ENCODE data around the gene NPPA. TPM values are rescaled to one million over a fixed set of nuclear protein-coding genes. Genes with fewer than 3 reads are reported as not detected.

Gene NPPA
- total RNA-seq, 1 experiment from 2014 or later = not detected

- no peak overlapping the region for H3K27ac Mint-ChIP-seq (ENCODE audit: unreplicated experiment)
- CTCF ChIA-PET = interaction anchor here (0.5 kb wide), 1 partner anchor 30 kb away, joined by 3 read pairs; no protein-coding TSS in a partner anchor
- no peak for DNase-seq
- H3K27me3 Mint-ChIP-seq (ENCODE audit: unreplicated experiment) = no peaks in the 10 kb centered on the region
- TF ChIP-seq, protein P1, sequence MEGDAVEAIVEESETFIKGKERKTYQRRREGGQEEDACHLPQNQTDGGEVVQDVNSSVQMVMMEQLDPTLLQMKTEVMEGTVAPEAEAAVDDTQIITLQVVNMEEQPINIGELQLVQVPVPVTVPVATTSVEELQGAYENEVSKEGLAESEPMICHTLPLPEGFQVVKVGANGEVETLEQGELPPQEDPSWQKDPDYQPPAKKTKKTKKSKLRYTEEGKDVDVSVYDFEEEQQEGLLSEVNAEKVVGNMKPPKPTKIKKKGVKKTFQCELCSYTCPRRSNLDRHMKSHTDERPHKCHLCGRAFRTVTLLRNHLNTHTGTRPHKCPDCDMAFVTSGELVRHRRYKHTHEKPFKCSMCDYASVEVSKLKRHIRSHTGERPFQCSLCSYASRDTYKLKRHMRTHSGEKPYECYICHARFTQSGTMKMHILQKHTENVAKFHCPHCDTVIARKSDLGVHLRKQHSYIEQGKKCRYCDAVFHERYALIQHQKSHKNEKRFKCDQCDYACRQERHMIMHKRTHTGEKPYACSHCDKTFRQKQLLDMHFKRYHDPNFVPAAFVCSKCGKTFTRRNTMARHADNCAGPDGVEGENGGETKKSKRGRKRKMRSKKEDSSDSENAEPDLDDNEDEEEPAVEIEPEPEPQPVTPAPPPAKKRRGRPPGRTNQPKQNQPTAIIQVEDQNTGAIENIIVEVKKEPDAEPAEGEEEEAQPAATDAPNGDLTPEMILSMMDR (IDR thresholded peaks at IDR 0.05; ENCODE audit: unreplicated experiment) = no peak
- H3K4me1 Mint-ChIP-seq (ENCODE audit: low read depth, unreplicated experiment) = no peaks in the 10 kb centered on the region
- intact Hi-C loops (cut with micrococcal nuclease; ENCODE audit: unreplicated experiment) = no loop called here
- H3K9me3 Mint-ChIP-seq (ENCODE audit: low read depth, unreplicated experiment) = no peaks in the 10 kb centered on the region
- no peak overlapping the region for H3K4me3 Mint-ChIP-seq (ENCODE audit: low read depth, unreplicated experiment)
- H3K36me3 Mint-ChIP-seq (ENCODE audit: insufficient read depth, unreplicated experiment) = peaks cover 19% of the 10 kb centered on the region
- BruUV-seq (replicated peaks) = no TSS peak
Observed at GRCh38 chr1:11833497-11833896, 14.1 kb downstream of the NPPA start.

DNA sequence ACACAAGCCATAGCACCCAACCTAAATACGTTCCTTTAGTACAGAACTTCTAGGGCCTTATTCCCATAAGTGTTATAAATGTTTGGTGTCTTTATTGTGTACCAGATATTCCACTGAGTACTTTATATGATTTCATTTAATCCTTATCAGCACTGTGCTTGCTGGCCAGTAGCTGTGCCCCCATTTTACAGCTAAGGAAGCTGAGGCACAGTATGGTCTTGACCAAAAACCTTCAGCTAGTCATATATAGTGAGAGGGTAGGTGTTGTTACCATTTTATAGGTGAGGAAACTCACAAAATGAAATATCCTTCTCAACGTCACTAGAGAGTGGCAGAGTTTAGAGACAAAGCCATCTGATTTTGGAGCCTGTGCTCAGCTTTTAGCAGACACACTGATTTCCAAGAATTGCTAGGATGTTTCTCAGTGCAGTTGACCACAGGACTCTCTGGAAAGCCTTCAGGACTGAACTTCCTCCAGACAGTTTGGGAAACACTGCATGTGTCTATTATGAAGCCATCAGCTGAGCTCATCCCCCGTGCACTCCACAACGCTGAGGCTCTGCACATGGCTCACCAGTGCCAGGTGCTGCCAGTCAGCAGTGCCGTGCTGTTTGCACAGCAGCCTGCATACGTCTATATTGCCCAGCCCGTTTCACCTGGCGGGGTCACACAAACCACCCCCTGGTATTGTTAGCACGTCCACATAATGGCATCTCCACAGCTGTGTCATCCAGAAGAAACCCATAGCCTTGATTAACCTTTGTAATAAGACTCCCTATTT lies 15.4 kb downstream of the NPPA start:
- intact Hi-C loops (cut with micrococcal nuclease; ENCODE audit: unreplicated experiment) = no loop called here
- Mint-ChIP-seq H3K27ac (ENCODE audit: unreplicated experiment) (no peak overlapping the region), H3K9me3 (ENCODE audit: low read depth, unreplicated experiment) (no peaks in the 10 kb centered on the region), H3K4me1 (ENCODE audit: low read depth, unreplicated experiment) (no peaks in the 10 kb centered on the region), H3K27me3 (ENCODE audit: unreplicated experiment) (no peaks in the 10 kb centered on the region), H3K4me3 (ENCODE audit: low read depth, unreplicated experiment) (no peak overlapping the region), H3K36me3 (ENCODE audit: insufficient read depth, unreplicated experiment) (peaks cover 28% of the 10 kb centered on the region)
- no peak for DNase-seq
- CTCF ChIA-PET = no interaction called here
- TF ChIP-seq, protein P1 (IDR thresholded peaks at IDR 0.05; ENCODE audit: unreplicated experiment) = no peak
- no TSS peak for BruUV-seq (replicated peaks)

- intact Hi-C loops (cut with micrococcal nuclease; ENCODE audit: unreplicated experiment) = no loop called here
Observed at GRCh38 chr1:11828511-11828910, 19.1 kb downstream of the NPPA start.

DNA sequence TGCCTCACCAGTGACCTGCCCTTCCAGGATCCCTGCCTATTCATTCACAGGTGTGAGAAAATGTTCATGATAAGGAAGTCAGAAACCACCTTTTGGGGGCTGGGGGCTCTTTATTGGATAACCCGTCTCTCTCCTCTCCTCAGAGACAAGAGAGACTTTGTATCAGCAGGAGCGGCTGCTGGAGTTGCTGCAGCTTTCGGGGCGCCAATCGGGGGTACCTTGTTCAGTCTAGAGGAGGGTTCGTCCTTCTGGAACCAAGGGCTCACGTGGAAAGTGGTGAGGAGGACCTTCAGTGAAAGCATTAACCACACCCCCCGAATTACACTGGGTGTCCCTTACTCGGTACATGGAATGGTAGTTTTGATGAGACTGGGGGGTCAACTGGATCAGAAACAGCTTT lies 20.6 kb downstream of the NPPA start:
- intact Hi-C loops (cut with micrococcal nuclease; ENCODE audit: unreplicated experiment) = no loop called here
- no peaks in the 10 kb centered on the region for H3K4me1 Mint-ChIP-seq (ENCODE audit: low read depth, unreplicated experiment)
- no peak overlapping the region for H3K27ac Mint-ChIP-seq (ENCODE audit: unreplicated experiment)
- CTCF ChIA-PET = no interaction called here
- BruUV-seq (replicated peaks) = no TSS peak
- DNase-seq = no peak
- H3K4me3 Mint-ChIP-seq (ENCODE audit: low read depth, unreplicated experiment) = no peak overlapping the region
- H3K36me3 Mint-ChIP-seq (ENCODE audit: insufficient read depth, unreplicated experiment) = peaks cover 36% of the 10 kb centered on the region
- H3K27me3 Mint-ChIP-seq (ENCODE audit: unreplicated experiment) = no peaks in the 10 kb centered on the region
- TF ChIP-seq, protein P1 (IDR thresholded peaks at IDR 0.05; ENCODE audit: unreplicated experiment) = no peak
- no peaks in the 10 kb centered on the region for H3K9me3 Mint-ChIP-seq (ENCODE audit: low read depth, unreplicated experiment)

More at GRCh38 chr1:11828511-11828910, 19.1 kb downstream of the NPPA start:
- Mint-ChIP-seq H3K27ac (ENCODE audit: unreplicated experiment) (no peak overlapping the region), H3K4me3 (ENCODE audit: low read depth, unreplicated experiment) (no peak overlapping the region), H3K9me3 (ENCODE audit: low read depth, unreplicated experiment) (no peaks in the 10 kb centered on the region), H3K4me1 (ENCODE audit: low read depth, unreplicated experiment) (no peaks in the 10 kb centered on the region), H3K27me3 (ENCODE audit: unreplicated experiment) (no peaks in the 10 kb centered on the region), H3K36me3 (ENCODE audit: insufficient read depth, unreplicated experiment) (peaks cover 29% of the 10 kb centered on the region)
- CTCF ChIA-PET = no interaction called here
- DNase-seq = no peak
- TF ChIP-seq, protein P1 (IDR thresholded peaks at IDR 0.05; ENCODE audit: unreplicated experiment) = no peak
- BruUV-seq (replicated peaks) = no TSS peak
